ENCODE measurements around the gene MLH1. TPM values are rescaled to one million over a fixed set of nuclear protein-coding genes. Genes with fewer than 3 reads are reported as not detected.

Gene MLH1
- total RNA-seq, 2 experiments from 2014 or later, result 94.2 to 102 TPM

- H3K36me3 ChIP-seq (ENCODE audit: insufficient read depth, low read length), result peaks cover 78% of the 10 kb centered on the region
- intact Hi-C loops (cut with micrococcal nuclease; ENCODE audit: unreplicated experiment), result no loop called here
- no peak overlapping the region for H3K27ac ChIP-seq (ENCODE audit: low read depth, low read length, poor library complexity, severe bottlenecking)
- peak overlapping the region; percentile 88 for H3K4me2 ChIP-seq (ENCODE audit: low read length)
- POLR2A ChIA-PET, result interaction anchor here (0.5 to 3.0 kb wide), 18 partner anchors 9 to 1508 kb away, joined by 3 to 11 read pairs (median 4); no protein-coding TSS in a partner anchor
- peaks cover 33% of the 10 kb centered on the region for H3K4me1 ChIP-seq (ENCODE audit: insufficient read depth, low read length, poor library complexity, severe bottlenecking)
- H4K20me1 ChIP-seq (ENCODE audit: insufficient read depth, low read length), result peaks cover 41% of the 10 kb centered on the region
- H3K4me3 ChIP-seq (ENCODE audit: low read depth, low read length, poor library complexity, severe bottlenecking), result peak overlapping the region; percentile 78
- H3K9me3 ChIP-seq (ENCODE audit: low read length), result no peaks in the 10 kb centered on the region
- DNase-seq (ENCODE audit: low spot score), result no peak
- TF ChIP-seq CTCF (conservative IDR thresholded peaks at IDR 0.05; ENCODE audit: low read length), result no peak
- TF ChIP-seq EZH2phosphoT487 (IDR thresholded peaks at IDR 0.05; ENCODE audit: borderline replicate concordance, low read depth, low read length), result no peak
- H2AFZ ChIP-seq (ENCODE audit: low read length), result no peak overlapping the region
- H3K79me2 ChIP-seq (ENCODE audit: insufficient read depth, low read depth, low read length), result peaks cover 58% of the 10 kb centered on the region
- no peaks in the 10 kb centered on the region for H3K9me2 ChIP-seq (ENCODE audit: insufficient read depth, low read length)
- BruUV-seq (replicated peaks), result no TSS peak
- CTCF ChIA-PET (ENCODE audit: unreplicated experiment), result interaction anchor here (1.1 kb wide), 1 partner anchor 30 kb away, joined by 3 read pairs; no protein-coding TSS in a partner anchor
Measured at GRCh38 chr3:36989005-36989404, 4.3 kb upstream of the MLH1 start.

- DNase-seq (ENCODE audit: low spot score), result no peak
- H4K20me1 ChIP-seq (ENCODE audit: insufficient read depth, low read length), result peaks cover 41% of the 10 kb centered on the region
- H3K4me1 ChIP-seq (ENCODE audit: insufficient read depth, low read length, poor library complexity, severe bottlenecking), result peaks cover 35% of the 10 kb centered on the region
- H3K4me2 ChIP-seq (ENCODE audit: low read length), result peak overlapping the region; percentile 88
- POLR2A ChIA-PET, result interaction anchor here (0.7 to 3.0 kb wide), 12 partner anchors 9 to 1507 kb away, joined by 3 to 11 read pairs (median 6); no protein-coding TSS in a partner anchor
- no peak overlapping the region for H3K27ac ChIP-seq (ENCODE audit: low read depth, low read length, poor library complexity, severe bottlenecking)
- peaks cover 73% of the 10 kb centered on the region for H3K36me3 ChIP-seq (ENCODE audit: insufficient read depth, low read length)
- H3K9me3 ChIP-seq (ENCODE audit: low read length), result no peaks in the 10 kb centered on the region
- intact Hi-C loops (cut with micrococcal nuclease; ENCODE audit: unreplicated experiment), result no loop called here
- peaks cover 64% of the 10 kb centered on the region for H3K79me2 ChIP-seq (ENCODE audit: insufficient read depth, low read depth, low read length)
- TF ChIP-seq EZH2phosphoT487 (IDR thresholded peaks at IDR 0.05; ENCODE audit: borderline replicate concordance, low read depth, low read length), result no peak
- TF ChIP-seq CTCF (conservative IDR thresholded peaks at IDR 0.05; ENCODE audit: low read length), result no peak
- peak overlapping the region; percentile 78 for H3K4me3 ChIP-seq (ENCODE audit: low read depth, low read length, poor library complexity, severe bottlenecking)
- no peak overlapping the region for H2AFZ ChIP-seq (ENCODE audit: low read length)
- CTCF ChIA-PET (ENCODE audit: unreplicated experiment), result interaction anchor here (1.1 kb wide), 1 partner anchor 31 kb away, joined by 3 read pairs; no protein-coding TSS in a partner anchor
- no peaks in the 10 kb centered on the region for H3K9me2 ChIP-seq (ENCODE audit: insufficient read depth, low read length)
- BruUV-seq (replicated peaks), result no TSS peak
Measured at GRCh38 chr3:36989568-36989967, 3.8 kb upstream of the MLH1 start.

GRCh38 chr3:36991147-36991546, 2.2 kb upstream of the MLH1 start:
- H3K4me1 ChIP-seq (ENCODE audit: insufficient read depth, low read length, poor library complexity, severe bottlenecking), result peaks cover 36% of the 10 kb centered on the region
- no TSS peak for BruUV-seq (replicated peaks)

More at GRCh38 chr3:36991147-36991546, 2.2 kb upstream of the MLH1 start:
- TF ChIP-seq CTCF (conservative IDR thresholded peaks at IDR 0.05; ENCODE audit: low read length), result no peak
- TF ChIP-seq EZH2phosphoT487 (IDR thresholded peaks at IDR 0.05; ENCODE audit: borderline replicate concordance, low read depth, low read length), result no peak
- Histone ChIP-seq H3K27ac (ENCODE audit: low read depth, low read length, poor library complexity, severe bottlenecking) (peak overlapping the region; percentile 76), H3K36me3 (ENCODE audit: insufficient read depth, low read length) (peaks cover 70% of the 10 kb centered on the region), H3K9me3 (ENCODE audit: low read length) (no peaks in the 10 kb centered on the region), H3K9me2 (ENCODE audit: insufficient read depth, low read length) (no peaks in the 10 kb centered on the region), H3K4me3 (ENCODE audit: low read depth, low read length, poor library complexity, severe bottlenecking) (peak overlapping the region; percentile 78), H3K79me2 (ENCODE audit: insufficient read depth, low read depth, low read length) (peaks cover 78% of the 10 kb centered on the region), H3K4me2 (ENCODE audit: low read length) (peak overlapping the region; percentile 88), H2AFZ (ENCODE audit: low read length) (no peak overlapping the region), H4K20me1 (ENCODE audit: insufficient read depth, low read length) (peaks cover 41% of the 10 kb centered on the region)
- intact Hi-C loops (cut with micrococcal nuclease; ENCODE audit: unreplicated experiment), result no loop called here
- ChIA-PET POLR2A (interaction anchor here (0.7 to 4.2 kb wide), 5 partner anchors 13 to 160 kb away, joined by 3 to 21 read pairs (median 6); no protein-coding TSS in a partner anchor), CTCF (ENCODE audit: unreplicated experiment) (no interaction called here)
- DNase-seq (ENCODE audit: low spot score), result peak; percentile 26
